Cardiac septum (tissue), 1 donor: ENCODE data around the gene CLDND1. TPM values are rescaled to one million over a fixed set of nuclear protein-coding genes. Genes with fewer than 3 reads are reported as not detected.
A peak's percentile ranks its signal among the peaks of the same experiment; 100 is the strongest.

Experiments
- DNase-seq: peaks from one replicate; pipeline ENCODE4 v3.0.0-alpha.2; 2020; ENCODE audit warnings: low spot score
- intact Hi-C: fragments of 100-400 bp; cut with DNase I; formaldehyde crosslinking; loops from one replicate; pipeline ENCODE4 v1.14.0; 2022
- total RNA-seq: library from RNA; stranded (reverse); fragmentation: NEBNext Ultra II Directional; extraction: Animal tissue kit (Norgen Biotek cat#: 25700); gene quantifications from one replicate; pipeline ENCODE4 v1.2.1, GENCODE V29; 2021
- donor health status: DM: no; HTN: no; CAD: no.

CLDND1 gene
- total RNA-seq, 1 donor from 2014 or later: 80.8 TPM

GRCh38 chr3:98525494-98525893, 2.8 kb upstream of the CLDND1 start:
- no peak for DNase-seq
- intact Hi-C loops: loop anchor here (10.0 kb wide), 1 partner anchor 761 kb away; the partner anchor contains the start of gene ARL6

DNA sequence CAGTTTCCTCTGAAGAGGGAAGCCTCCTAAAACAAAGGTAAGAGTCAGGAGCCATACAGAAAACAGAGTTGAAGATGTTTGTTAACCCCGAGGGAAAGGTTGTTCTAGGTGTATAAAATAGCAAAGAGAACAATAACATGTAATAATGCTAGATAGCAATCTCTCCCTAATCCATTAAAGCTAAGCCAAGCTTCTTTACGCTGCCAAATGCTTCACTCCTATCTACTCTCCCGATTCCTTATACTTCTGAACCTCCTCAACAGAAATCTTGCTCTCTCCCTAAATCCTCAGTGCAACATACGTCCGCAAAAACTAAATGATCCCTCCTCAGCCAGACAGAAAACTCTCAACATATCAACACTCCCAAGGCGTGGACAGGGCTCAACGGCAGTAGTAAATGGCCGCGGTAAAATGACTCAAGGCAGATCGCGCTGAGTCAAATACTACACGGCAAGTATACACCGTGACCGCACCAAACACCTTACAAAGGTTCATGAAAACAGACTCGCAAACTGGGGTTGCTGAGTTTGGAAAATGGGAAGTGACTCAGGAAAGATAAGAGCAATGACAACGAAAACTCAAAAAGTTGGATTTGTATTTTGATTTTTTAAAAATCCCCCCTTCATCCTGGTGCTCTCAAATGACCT, 682 bp downstream of the CLDND1 start:
- intact Hi-C loops: loop anchor here (2.0 to 10.0 kb wide), 3 partner anchors 71 to 757 kb away; partner anchors contain the start of genes ARL6, CPOX and DCBLD2
- no peak for DNase-seq

DNA sequence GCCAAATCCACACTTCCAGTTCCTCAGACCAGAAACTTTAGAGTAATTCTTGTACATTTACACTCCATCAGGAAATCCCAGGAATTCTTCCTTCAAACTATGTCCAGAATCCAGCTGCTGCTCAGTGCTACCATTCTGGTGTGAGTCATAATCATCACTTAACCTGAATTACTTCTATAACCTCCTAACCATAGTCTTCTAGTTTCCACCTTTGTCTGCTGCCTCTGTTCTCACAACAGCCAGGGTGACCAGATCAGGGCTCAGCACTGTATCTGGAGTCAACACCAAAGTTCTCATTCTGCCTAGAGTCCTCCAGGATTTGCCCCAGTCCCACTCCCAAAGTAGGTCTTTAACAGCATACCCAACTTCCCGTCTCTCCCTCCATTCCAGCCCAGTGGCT, 3.4 kb downstream of the CLDND1 start:
- DNase-seq: no peak
- intact Hi-C loops: loop anchor here (10.0 kb wide), 1 partner anchor 295 kb away; no protein-coding TSS in a partner anchor

GRCh38 chr3:98518816-98519215, 3.9 kb downstream of the CLDND1 start:
- DNase-seq: no peak
- intact Hi-C loops: loop anchor here (10.0 kb wide), 1 partner anchor 296 kb away; no protein-coding TSS in a partner anchor

- intact Hi-C loops: loop anchor here (10.0 kb wide), 1 partner anchor 300 kb away; no protein-coding TSS in a partner anchor
- DNase-seq: no peak
Observed at GRCh38 chr3:98514948-98515347, 7.8 kb downstream of the CLDND1 start.

DNA sequence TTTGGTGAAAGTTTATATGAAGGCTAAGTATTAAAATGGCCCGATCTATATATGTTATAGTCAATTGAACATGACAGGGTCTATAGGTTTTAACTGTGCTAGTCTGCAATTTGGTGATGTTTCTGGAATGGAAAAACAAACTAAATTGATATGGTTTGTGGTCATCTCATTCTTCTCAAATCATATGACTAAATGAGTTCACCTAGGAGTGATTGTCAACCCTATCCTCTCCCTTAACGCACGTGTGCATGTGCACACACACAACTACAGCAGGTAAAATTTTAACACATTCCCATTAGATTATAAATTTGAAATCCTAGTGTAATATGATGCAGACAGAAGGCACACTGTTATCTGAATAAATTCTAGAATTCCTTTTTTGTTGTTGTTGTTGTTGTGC, 9.0 kb downstream of the CLDND1 start:
- no peak for DNase-seq
- intact Hi-C loops: loop anchor here (10.0 kb wide), 1 partner anchor 301 kb away; no protein-coding TSS in a partner anchor

DNA sequence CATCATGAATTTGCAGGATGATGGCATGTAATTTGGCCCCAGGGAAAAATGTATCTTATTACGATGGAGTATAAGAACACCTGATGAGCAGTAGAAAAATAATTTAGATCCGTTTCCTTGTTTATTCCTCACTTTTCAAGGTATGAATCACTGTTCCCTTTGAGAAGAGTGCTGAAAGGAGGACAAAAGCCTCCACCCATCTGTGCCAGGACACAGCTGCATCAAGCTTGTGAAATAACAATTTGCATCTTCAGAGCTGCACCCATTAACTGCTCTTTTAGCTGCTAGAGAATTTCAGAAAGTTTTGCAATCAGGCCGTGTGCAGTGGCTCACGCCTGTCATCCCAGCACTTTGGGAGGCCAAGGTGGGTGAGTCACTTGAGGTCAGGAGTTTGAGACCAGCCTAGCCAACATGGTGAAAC, 9.6 kb downstream of the CLDND1 start:
- intact Hi-C loops: loop anchor here (10.0 kb wide), 1 partner anchor 302 kb away; no protein-coding TSS in a partner anchor
- DNase-seq: no peak

GRCh38 chr3:98512576-98512975, 10.1 kb downstream of the CLDND1 start:
- intact Hi-C loops: loop anchor here (10.0 kb wide), 1 partner anchor 302 kb away; no protein-coding TSS in a partner anchor
- no peak for DNase-seq

DNA sequence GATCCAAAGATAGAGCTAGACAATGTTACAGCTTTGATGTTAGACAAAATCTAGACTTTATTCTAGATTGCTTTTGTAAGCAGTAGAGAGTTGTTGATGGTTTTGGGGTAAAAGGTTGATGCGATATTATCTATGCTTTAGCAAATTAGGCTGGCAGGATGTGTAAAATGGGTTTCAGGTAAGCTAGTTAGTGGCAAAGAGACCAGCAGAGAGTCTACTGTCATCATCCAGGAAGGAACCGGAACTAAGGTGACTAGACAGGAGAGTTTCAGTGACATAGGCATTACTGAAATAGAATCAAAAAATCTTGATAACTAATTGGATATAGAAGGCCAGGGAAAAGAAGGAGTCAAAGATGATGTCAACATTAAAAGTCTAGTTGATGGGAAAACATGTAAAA, 14.1 kb downstream of the CLDND1 start:
- intact Hi-C loops: no loop called here
- DNase-seq: no peak

DNA sequence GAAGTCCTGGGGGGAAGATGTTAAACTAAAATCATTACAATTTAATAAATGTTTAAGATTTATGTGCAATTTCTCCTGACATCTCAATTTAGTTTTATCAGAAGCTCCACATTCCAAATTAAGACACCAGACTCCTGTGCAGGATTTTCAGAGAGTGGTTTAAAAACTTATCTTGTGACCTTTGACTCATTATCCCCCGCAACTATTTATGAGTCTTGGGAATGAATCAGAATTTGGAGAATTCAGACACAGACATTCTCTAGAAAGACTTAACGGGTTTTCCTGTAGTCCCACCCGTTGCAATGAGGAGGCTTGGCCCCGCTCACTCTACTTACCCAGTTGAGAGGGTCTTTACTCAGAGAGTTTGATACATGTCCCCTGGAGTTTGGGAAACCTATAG, 18.2 kb downstream of the CLDND1 start:
- DNase-seq: no peak

GRCh38 chr3:98501863-98502576, 20.7 kb downstream of the CLDND1 start:
- intact Hi-C loops: no loop called here
- DNase-seq: no peak

More for the DNA sequence above, 18.2 kb downstream of the CLDND1 start:
- intact Hi-C loops: no loop called here

GRCh38 chr3:98501270-98501669, 21.4 kb downstream of the CLDND1 start:
- DNase-seq: no peak
- intact Hi-C loops: no loop called here

- intact Hi-C loops: no loop called here
Observed at GRCh38 chr3:98500019-98500418, 22.7 kb downstream of the CLDND1 start.

GRCh38 chr3:98497381-98497780, 25.3 kb downstream of the CLDND1 start, which contains the start of gene OR5K2:
Gene OR5K2 (plus strand): TSS chr3:98497681. CDS start chr3:98497681, 0 bp downstream.
- intact Hi-C loops: no loop called here

More at GRCh38 chr3:98500019-98500418, 22.7 kb downstream of the CLDND1 start:
- no peak for DNase-seq

DNA sequence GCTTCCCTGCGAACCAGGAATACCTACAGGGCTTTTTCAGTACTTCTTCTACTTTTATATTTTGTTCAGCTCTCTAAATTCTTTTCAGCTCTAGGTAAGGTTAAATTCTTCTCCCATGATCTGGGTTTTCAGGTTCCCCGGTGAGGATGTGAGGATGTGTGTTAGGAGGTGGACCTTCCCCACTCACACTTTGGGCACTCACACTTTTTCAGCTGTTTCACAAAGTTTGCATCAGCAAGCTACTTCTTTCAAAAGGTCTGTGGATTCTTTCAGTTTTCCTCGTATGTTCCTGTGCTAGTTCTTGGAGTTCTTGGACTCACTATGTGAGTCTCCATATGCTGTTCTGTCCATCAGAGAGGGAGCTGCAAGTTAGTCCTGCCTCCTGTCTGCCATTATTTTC, 39.1 kb downstream of the CLDND1 start:
- intact Hi-C loops: no loop called here
- DNase-seq: no peak

More at GRCh38 chr3:98497381-98497780, 25.3 kb downstream of the CLDND1 start, which contains the start of gene OR5K2:
- DNase-seq: no peak

DNA sequence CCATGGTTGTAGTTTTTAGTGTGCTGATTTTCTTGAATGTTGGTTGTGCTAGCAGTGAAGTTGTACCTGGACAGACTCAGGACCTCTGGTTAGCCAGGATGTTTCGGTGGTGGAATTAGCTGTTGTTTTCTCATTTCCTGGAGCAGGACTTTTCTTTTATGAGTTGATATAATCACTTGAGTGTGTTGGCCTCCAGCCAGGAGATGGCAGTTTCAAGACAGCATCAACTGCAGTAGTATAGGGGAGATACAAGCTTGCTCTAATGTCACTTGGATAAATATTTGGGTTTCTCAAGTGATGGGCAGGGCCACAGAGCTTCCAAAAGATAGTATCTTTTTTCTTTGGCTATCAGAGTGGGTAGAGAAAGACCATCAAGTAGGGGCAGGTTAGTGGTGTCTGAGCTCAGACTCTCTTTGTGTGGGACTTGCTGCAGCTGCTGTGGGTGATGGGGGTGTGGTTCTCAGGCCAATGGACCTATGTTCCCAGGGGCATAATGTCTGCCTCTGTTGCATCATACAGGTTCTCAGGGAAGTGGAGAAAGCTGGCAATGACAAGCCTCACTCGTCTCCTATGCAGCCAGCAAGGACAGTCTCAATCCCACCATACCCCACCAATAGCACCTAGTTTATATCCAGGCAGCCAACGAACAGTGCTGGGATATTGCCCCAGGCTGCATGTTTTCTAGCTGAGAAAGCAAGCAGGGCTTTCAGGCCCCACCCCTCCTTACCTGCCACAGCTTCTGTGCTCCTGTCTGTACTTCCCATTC, 39.8 kb downstream of the CLDND1 start:
- intact Hi-C loops: no loop called here
- peak; percentile 69 for DNase-seq
